Bronchial epithelial cell (primary cell): Measurements from ENCODE around the gene FAM193A. TPM values are rescaled to one million over a fixed set of nuclear protein-coding genes. Genes with fewer than 3 reads are reported as not detected.
"Not testable (repeated sequence)": the region's sequence is repeated elsewhere in the genome, so short reads cannot be mapped to it uniquely, and the experiment has no call there.

ENCODE experiments used
- DNase-seq: peaks from one replicate; pipeline ENCODE4 v3.0.0-alpha.2; 2010; ENCODE audit warnings: low read depth
- FAIRE-seq: peaks from 2 replicates; lab custom pipeline; 2011; peaks lifted over from hg19 to GRCh38; lab: Jason Lieb, UNC
- H3K27me3 ChIP-seq: 2 replicates; pipeline ENCODE4 v1.5.1; 2011; ENCODE audit warnings: low read length; ENCODE audit not compliant: control insufficient read depth, insufficient read depth
- H3K36me3 ChIP-seq: 2 replicates; pipeline ENCODE4 v1.5.1; 2011; ENCODE audit warnings: low read length; ENCODE audit not compliant: control insufficient read depth, insufficient read depth
- H3K4me3 ChIP-seq: 2 replicates; pipeline ENCODE4 v1.5.1; 2011; ENCODE audit warnings: mild to moderate bottlenecking, low read depth, low read length, control low read depth
- total RNA-seq: library from RNA; depleted of rRNA; stranded (reverse); fragments of >200 nt; gene quantifications from 2 replicates; pipeline ENCODE4 v1.2.1, GENCODE V29; 2014
- TF ChIP-seq, protein P1 (sequence below): IDR thresholded peaks from 2 replicates; pipeline ENCODE4 v1.5.1; 2011; ENCODE audit warnings: mild to moderate bottlenecking, moderate library complexity, low read length, control low read depth, inconsistent platforms; ENCODE audit not compliant: insufficient read depth, severe bottlenecking

FAM193A gene
- total RNA-seq, 1 donor from 2014 or later: 6.6 TPM

DNA sequence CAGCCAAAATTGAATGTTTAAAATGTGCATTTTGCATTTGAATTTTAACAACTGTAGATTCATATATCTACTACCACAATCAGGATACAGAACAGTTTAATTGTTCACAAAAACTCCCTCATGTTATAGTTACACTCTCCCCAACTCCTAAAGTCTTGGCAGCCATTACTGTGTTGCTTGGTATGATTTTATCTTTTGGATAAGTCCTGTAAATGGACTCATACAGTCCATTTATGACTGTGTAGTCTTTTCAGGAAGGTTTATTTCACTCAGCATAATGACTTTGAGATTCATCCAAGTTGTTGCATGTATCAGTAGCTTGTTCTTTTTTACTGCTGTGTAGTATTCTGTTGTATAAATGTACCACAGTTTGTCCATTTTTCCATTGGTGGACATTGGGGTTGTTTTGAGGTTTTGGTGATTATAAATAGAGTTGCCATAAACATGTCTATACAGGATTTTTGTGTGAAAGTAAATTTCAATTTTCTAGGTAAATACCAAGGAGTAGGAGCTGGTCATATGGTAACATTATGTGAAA, 9.9 kb downstream of the FAM193A start:
- peaks cover 1% of the 10 kb centered on the region for H3K36me3 ChIP-seq

DNA sequence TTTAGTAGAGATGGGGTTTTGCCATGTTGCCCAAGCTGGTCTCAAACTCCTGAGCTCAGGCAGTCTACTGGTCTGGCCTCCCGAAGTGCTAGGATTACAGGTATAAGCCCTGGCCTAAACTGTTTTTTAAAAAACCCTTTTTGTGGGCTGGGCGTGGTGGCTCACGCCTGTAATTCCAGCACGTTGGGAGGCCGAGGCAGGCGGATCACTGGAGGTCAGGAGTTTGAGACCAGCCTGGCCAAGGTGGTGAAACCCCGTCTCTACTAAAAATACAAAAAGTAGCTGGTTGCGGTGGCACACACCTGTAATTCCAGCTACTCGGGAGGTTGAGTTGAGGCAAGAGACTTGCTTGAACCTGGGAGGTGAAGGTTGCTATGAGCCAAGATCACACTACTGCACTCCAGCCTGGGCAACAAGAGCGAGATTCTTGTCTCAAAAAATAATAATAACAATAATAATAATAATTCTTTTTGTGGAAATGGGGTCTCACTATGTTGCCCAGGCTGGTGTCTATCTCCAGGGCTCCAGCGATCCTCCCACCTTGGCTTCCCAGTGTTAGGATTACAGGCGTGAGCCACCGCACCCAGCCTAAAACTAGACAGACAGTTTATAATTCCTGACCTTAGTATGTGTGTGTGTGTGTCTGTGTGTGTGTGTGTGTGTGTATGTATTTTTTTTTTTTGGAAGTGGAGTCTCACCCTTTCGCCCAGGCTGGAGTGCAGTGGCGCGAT, 10.7 kb downstream of the FAM193A start:
- DNase-seq, H3K36me3 ChIP-seq, H3K4me3 ChIP-seq, FAIRE-seq, H3K27me3 ChIP-seq: not testable (repeated sequence)

More for the DNA sequence above, 9.9 kb downstream of the FAM193A start:
- FAIRE-seq (no peak), DNase-seq (no peak)
- TF ChIP-seq, protein P1, sequence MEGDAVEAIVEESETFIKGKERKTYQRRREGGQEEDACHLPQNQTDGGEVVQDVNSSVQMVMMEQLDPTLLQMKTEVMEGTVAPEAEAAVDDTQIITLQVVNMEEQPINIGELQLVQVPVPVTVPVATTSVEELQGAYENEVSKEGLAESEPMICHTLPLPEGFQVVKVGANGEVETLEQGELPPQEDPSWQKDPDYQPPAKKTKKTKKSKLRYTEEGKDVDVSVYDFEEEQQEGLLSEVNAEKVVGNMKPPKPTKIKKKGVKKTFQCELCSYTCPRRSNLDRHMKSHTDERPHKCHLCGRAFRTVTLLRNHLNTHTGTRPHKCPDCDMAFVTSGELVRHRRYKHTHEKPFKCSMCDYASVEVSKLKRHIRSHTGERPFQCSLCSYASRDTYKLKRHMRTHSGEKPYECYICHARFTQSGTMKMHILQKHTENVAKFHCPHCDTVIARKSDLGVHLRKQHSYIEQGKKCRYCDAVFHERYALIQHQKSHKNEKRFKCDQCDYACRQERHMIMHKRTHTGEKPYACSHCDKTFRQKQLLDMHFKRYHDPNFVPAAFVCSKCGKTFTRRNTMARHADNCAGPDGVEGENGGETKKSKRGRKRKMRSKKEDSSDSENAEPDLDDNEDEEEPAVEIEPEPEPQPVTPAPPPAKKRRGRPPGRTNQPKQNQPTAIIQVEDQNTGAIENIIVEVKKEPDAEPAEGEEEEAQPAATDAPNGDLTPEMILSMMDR: no peak
- Histone ChIP-seq H3K27me3 (no peaks in the 10 kb centered on the region), H3K4me3 (no peak overlapping the region)

- DNase-seq (no peak), FAIRE-seq (no peak)
- Histone ChIP-seq H3K27me3 (no peaks in the 10 kb centered on the region), H3K36me3 (no peaks in the 10 kb centered on the region), H3K4me3 (no peak overlapping the region)
- TF ChIP-seq, protein P1: no peak
These were observed 14.7 kb downstream of the FAM193A start for GRCh38 chr4:2551118-2551517.

GRCh38 chr4:2552806-2553205, 16.4 kb downstream of the FAM193A start:
- DNase-seq (no peak), FAIRE-seq (no peak)
- TF ChIP-seq, protein P1: no peak
- Histone ChIP-seq H3K36me3 (no peaks in the 10 kb centered on the region), H3K4me3 (no peak overlapping the region), H3K27me3 (no peaks in the 10 kb centered on the region)

- FAIRE-seq (no peak), DNase-seq (no peak)
- TF ChIP-seq, protein P1: no peak
- Histone ChIP-seq H3K4me3 (no peak overlapping the region), H3K27me3 (no peaks in the 10 kb centered on the region), H3K36me3 (no peaks in the 10 kb centered on the region)
These were observed 21.9 kb downstream of the FAM193A start for GRCh38 chr4:2558301-2558700.

- FAIRE-seq (no peak), DNase-seq (no peak)
- Histone ChIP-seq H3K36me3 (no peaks in the 10 kb centered on the region), H3K27me3 (no peaks in the 10 kb centered on the region), H3K4me3 (no peak overlapping the region)
- TF ChIP-seq, protein P1: no peak
These were observed 23.7 kb downstream of the FAM193A start for GRCh38 chr4:2560167-2560566.
